Thoracic aorta (tissue), 2 donors: ENCODE results near the gene SCUBE2. TPM values are rescaled to one million over a fixed set of nuclear protein-coding genes. Genes with fewer than 3 reads are reported as not detected.

ENCODE experiments used
- ATAC-seq: fragments of 150-250 bp; one replicate; pipeline ENCODE4 v1.8.0; 2017; ENCODE audit warnings: low read depth; ENCODE audit not compliant: insufficient number of reproducible peaks, low FRiP score
- DNase-seq: peaks from one replicate; pipeline ENCODE4 v3.0.0-alpha.2; 2020; ENCODE audit warnings: low spot score
- H3K27ac ChIP-seq, 2 donors: fragments of 200-600 bp; sonication (generic); 1 replicate in 1 of 2; 2 replicates in 1 of 2; pipeline ENCODE4 v1.5.1; 2016; ENCODE audit warnings: mild to moderate bottlenecking in 2 of 2, moderate library complexity in 2 of 2
- H3K27me3 ChIP-seq: fragments of 200-600 bp; sonication (generic); replicated peaks from 2 replicates; pipeline ENCODE4 v1.6.0; 2016; ENCODE audit warnings: mild to moderate bottlenecking; ENCODE audit not compliant: insufficient read depth
- H3K36me3 ChIP-seq: fragments of 200-600 bp; sonication (generic); one replicate; pipeline ENCODE4 v1.5.1; 2016
- H3K4me1 ChIP-seq, 2 donors: fragments of 200-600 bp; sonication (generic); 1 replicate in 1 of 2; 2 replicates in 1 of 2; pipeline versions ENCODE4 v1.5.1 to v1.6.0; 2016; ENCODE audit warnings: low read depth in 2 of 2, mild to moderate bottlenecking in 1 of 2; ENCODE audit not compliant: control insufficient read depth in 1 of 2
- H3K4me3 ChIP-seq: fragments of 200-600 bp; sonication (generic); 2 replicates; pipeline ENCODE4 v1.5.1; 2016; ENCODE audit warnings: mild to moderate bottlenecking
- H3K9me3 ChIP-seq: fragments of 200-600 bp; sonication (generic); 2 replicates; pipeline ENCODE4 v1.5.1; 2016
- CTCF ChIP-seq: fragments of 200-600 bp; sonication (generic); IDR thresholded peaks from one replicate; pipeline ENCODE4 v1.5.1; 2019; ENCODE audit warnings: antibody characterized with exemption
- total RNA-seq, 2 donors: library from RNA; depleted of rRNA; stranded (reverse); fragments of >200 nt; gene quantifications; one replicate each; pipeline versions ENCODE4 v1.1.0 to v1.2.3, GENCODE V29; 2016

The SCUBE2 gene
- total RNA-seq, 2 donors from 2014 or later: 1.2 to 3.9 TPM

DNA sequence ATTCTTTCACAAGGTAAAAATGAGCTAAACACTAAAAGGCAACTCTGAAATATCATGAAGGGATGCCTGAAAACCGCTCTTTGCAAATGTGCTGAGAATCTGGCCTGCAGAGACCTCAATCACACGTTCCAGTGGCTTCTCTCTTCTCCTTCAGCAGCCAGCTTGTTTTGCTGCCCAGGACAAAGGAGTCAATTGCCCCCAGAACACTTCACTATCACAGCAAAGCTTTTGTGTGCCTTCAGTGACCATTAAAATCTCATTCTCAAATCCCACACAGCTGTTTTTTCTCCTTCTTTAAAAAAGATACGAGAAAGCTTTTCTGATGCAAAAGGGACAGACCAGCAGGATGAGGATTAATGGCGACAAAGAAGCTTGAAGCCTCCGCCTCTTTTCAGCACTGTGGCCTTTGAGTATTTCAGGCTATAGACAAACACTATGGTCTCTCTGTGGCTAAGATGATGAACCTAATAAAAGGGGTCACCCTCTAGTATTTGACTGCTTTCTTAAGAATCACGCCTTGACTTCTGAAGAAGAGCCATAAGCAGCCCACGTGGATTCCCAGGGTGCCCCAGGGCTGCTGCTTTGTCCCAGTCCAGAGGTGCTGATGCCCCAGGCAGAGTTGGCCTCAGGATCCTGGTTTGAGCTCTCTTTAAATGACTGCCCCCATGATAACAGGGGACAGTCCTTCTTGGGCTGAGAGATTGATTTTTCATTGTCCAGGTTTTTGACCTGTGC lies 54.2 kb downstream of the SCUBE2 start:
- Histone ChIP-seq H3K27me3 (no peaks in the 10 kb centered on the region), H3K27ac (no peak overlapping the region), H3K9me3 (no peaks in the 10 kb centered on the region), H3K4me3 (no peak overlapping the region), H3K4me1 (no peaks in the 10 kb centered on the region), H3K36me3 (no peaks in the 10 kb centered on the region)
- no peak for TF ChIP-seq CTCF
- DNase-seq (no peak), ATAC-seq (no peak)

DNA sequence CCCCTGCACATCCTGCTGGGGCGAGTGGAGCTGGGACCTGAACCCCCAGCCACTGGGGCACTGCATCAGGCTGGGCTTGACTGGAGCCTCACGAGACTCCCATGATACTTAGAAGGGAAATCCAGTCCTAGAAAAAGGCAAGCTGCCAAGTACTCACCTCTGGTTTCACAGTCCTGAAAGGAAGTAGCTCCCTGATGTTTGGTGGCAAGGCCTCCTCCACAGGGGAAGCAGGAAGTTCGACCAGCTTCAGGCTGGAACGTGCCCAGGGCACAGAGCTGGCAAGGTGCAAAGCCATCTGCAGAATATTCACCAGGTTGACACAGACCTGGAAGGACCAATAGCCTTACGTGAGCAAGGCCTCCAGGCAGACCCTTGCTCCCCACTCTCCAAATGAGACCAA lies 60.8 kb downstream of the SCUBE2 start:
- Histone ChIP-seq H3K9me3 (no peaks in the 10 kb centered on the region), H3K4me3 (no peak overlapping the region), H3K27me3 (no peaks in the 10 kb centered on the region), H3K4me1 (peaks cover 0 to 5% of the 10 kb centered on the region in 2 donors), H3K27ac (no peak overlapping the region), H3K36me3 (no peaks in the 10 kb centered on the region)
- DNase-seq (no peak), ATAC-seq (no peak)
- TF ChIP-seq CTCF: no peak

- DNase-seq (no peak), ATAC-seq (no peak)
- no peaks in the 10 kb centered on the region for H3K9me3 ChIP-seq
- no peak overlapping the region for H3K27ac ChIP-seq
- no peak overlapping the region for H3K4me3 ChIP-seq
- H3K27me3 ChIP-seq: no peaks in the 10 kb centered on the region
- no peaks in the 10 kb centered on the region for H3K36me3 ChIP-seq
- H3K4me1 ChIP-seq: peaks cover 0 to 5% of the 10 kb centered on the region in 2 donors
- no peak for TF ChIP-seq CTCF
Measured at GRCh38 chr11:9029422-9029821, 62.0 kb downstream of the SCUBE2 start.

GRCh38 chr11:9028581-9028980 lies 62.8 kb downstream of the SCUBE2 start:
- ATAC-seq (no peak), DNase-seq (no peak)
- H3K4me3 ChIP-seq: no peak overlapping the region
- H3K36me3 ChIP-seq: no peaks in the 10 kb centered on the region
- peaks cover 0 to 5% of the 10 kb centered on the region in 2 donors for H3K4me1 ChIP-seq
- H3K27ac ChIP-seq: no peak overlapping the region
- H3K9me3 ChIP-seq: no peaks in the 10 kb centered on the region
- TF ChIP-seq CTCF: no peak
- no peaks in the 10 kb centered on the region for H3K27me3 ChIP-seq

DNA sequence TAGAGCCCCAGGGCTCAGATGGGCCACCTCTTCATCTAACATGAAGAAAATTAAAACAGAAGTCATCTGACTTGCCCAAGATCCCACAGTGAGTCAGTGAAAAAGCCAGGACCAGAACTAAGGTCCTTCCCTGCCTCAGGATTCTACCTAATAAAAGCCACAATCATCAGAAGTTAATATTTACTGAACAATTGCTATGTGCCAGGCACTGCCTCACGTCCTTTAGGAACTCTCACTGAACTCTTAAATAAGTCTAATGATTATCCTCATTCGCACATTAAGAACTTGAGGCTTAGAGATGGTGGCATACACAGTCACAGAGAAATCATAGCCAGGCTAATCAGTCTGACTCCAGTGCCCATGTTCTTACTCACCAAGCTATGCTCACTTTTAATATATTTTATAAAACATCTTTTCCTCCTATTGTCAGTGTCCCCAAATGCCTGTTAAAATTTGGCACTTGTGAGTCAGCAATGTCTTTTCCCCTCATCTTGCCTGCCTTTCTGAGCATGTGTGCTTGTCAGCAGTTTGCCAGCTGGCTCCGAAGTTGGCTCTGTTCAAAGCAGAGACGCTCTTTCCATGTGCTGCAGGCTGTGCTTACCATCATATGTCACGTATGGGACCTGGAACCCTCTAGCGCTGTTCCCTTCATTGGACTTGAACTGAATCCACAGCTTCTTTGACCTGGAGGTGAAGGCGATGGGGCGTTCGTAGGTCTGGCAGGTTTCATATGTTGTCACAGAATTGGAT lies 66.1 kb downstream of the SCUBE2 start:
- TF ChIP-seq CTCF: no peak
- no peak for DNase-seq
- Histone ChIP-seq H3K9me3 (no peaks in the 10 kb centered on the region), H3K4me1 (peaks cover 0 to 12% of the 10 kb centered on the region in 2 donors), H3K36me3 (no peaks in the 10 kb centered on the region), H3K27ac (no peak overlapping the region), H3K4me3 (no peak overlapping the region), H3K27me3 (no peaks in the 10 kb centered on the region)
- no peak for ATAC-seq
